Left ventricle myocardium superior (tissue), 1 donor: Measurements from ENCODE around the gene HDDC3. TPM values are rescaled to one million over a fixed set of nuclear protein-coding genes. Genes with fewer than 3 reads are reported as not detected.
A peak's percentile ranks its signal among the peaks of the same experiment; 100 is the strongest.
"Not testable (repeated sequence)": the region's sequence is repeated elsewhere in the genome, so short reads cannot be mapped to it uniquely, and the experiment has no call there.

Experiments used
- ATAC-seq: fragments of 200-7000 bp; cut with Tn5 transposase; one replicate; pipeline ENCODE4 v1.9.1; 2020; ENCODE audit warnings: mild to moderate bottlenecking, moderate library complexity
- DNase-seq: peaks from one replicate; pipeline ENCODE4 v3.0.0-alpha.2; 2020
- intact Hi-C: fragments of 100-400 bp; cut with micrococcal nuclease; formaldehyde crosslinking; loops from one replicate; pipeline ENCODE4 v1.11.0; 2022
- total RNA-seq: library from RNA; stranded (reverse); fragmentation: NEBNext Ultra II Directional; extraction: Animal tissue kit (Norgen Biotek cat#: 25700); gene quantifications from one replicate; pipeline ENCODE4 v1.2.1, GENCODE V29; 2021
- donor health status: DM: no; HTN: yes; CAD: no; lungs with severe emphysema.

Gene HDDC3
- total RNA-seq, 1 donor from 2014 or later, result 15.0 TPM

- peak; percentile 4 for ATAC-seq
- peak; percentile 30 for DNase-seq
- intact Hi-C loops, result no loop called here
Measured at GRCh38 chr15:90901175-90902039, 30.9 kb downstream of the HDDC3 start.

GRCh38 chr15:90897131-90897655 is 35.2 kb downstream of the HDDC3 start:
- ATAC-seq, intact Hi-C loops: not testable (repeated sequence)
- DNase-seq, result peak; percentile 6

GRCh38 chr15:90895571-90896117 is 36.7 kb downstream of the HDDC3 start:
- no peak for ATAC-seq
- no peak for DNase-seq
- intact Hi-C loops, result no loop called here

GRCh38 chr15:90893175-90894090 is 38.9 kb downstream of the HDDC3 start:
- peak; percentile 31 for DNase-seq
- intact Hi-C loops, result no loop called here
- ATAC-seq, result no peak

- DNase-seq (no peak), ATAC-seq (no peak)
- intact Hi-C loops, result no loop called here
Measured at GRCh38 chr15:90892498-90893174, 39.7 kb downstream of the HDDC3 start.

- no peak for DNase-seq
- ATAC-seq, result no peak
- intact Hi-C loops, result no loop called here
Measured at GRCh38 chr15:90892023-90892422, 40.3 kb downstream of the HDDC3 start.

GRCh38 chr15:90891346-90891949 is 40.9 kb downstream of the HDDC3 start:
- DNase-seq (no peak), ATAC-seq (no peak)
- intact Hi-C loops, result no loop called here

GRCh38 chr15:90890839-90891238 is 41.5 kb downstream of the HDDC3 start:
- ATAC-seq (no peak), DNase-seq (no peak)
- intact Hi-C loops, result no loop called here

- intact Hi-C loops, result loop anchor here (5.0 kb wide), 1 partner anchor 243 kb away; no protein-coding TSS in a partner anchor
- no peak for DNase-seq
- no peak for ATAC-seq
Measured at GRCh38 chr15:90889736-90890456, 42.5 kb downstream of the HDDC3 start.

- DNase-seq, result no peak
- intact Hi-C loops, result loop anchor here (5.0 kb wide), 1 partner anchor 242 kb away; no protein-coding TSS in a partner anchor
- ATAC-seq, result no peak
Measured at GRCh38 chr15:90889313-90889730, 43.0 kb downstream of the HDDC3 start.

GRCh38 chr15:90887037-90887481 is 45.3 kb downstream of the HDDC3 start:
- intact Hi-C loops, result loop anchor here (5.0 kb wide), 1 partner anchor 240 kb away; no protein-coding TSS in a partner anchor
- DNase-seq (no peak), ATAC-seq (no peak)

- ATAC-seq (no peak), DNase-seq (no peak)
- intact Hi-C loops, result loop anchor here (5.0 kb wide), 1 partner anchor 239 kb away; no protein-coding TSS in a partner anchor
Measured at GRCh38 chr15:90886291-90886614, 46.1 kb downstream of the HDDC3 start.

GRCh38 chr15:90885432-90886290 is 46.7 kb downstream of the HDDC3 start:
- ATAC-seq (peak; percentile 62), DNase-seq (peak; percentile 88)
- intact Hi-C loops, result loop anchor here (5.0 kb wide), 1 partner anchor 238 kb away; no protein-coding TSS in a partner anchor

GRCh38 chr15:90884719-90885431 is 47.5 kb downstream of the HDDC3 start:
- ATAC-seq (peak; percentile 2), DNase-seq (no peak)
- intact Hi-C loops, result loop anchor here (5.0 kb wide), 1 partner anchor 238 kb away; no protein-coding TSS in a partner anchor

- ATAC-seq (peak; percentile 78), DNase-seq (peak; percentile 87)
- intact Hi-C loops, result no loop called here
Measured at GRCh38 chr15:90883976-90884718, 48.2 kb downstream of the HDDC3 start, which contains the start of gene FES. Gene FES (plus strand): TSS chr15:90884504. CDS start chr15:90885046, 542 bp downstream.
